GM19438 (cell line): ENCODE data around the gene CHN1.

Experiments
- ATAC-seq: cut with Tn5 transposase; IDR thresholded peaks from one replicate; pipeline ENCODE4 v1.9.1; 2021; ENCODE audit warnings: low read depth; ENCODE audit not compliant: unreplicated experiment

CHN1 gene

GRCh38 chr2:174977364-174977763, 27.8 kb downstream of the CHN1 start:
- no peak for ATAC-seq

DNA sequence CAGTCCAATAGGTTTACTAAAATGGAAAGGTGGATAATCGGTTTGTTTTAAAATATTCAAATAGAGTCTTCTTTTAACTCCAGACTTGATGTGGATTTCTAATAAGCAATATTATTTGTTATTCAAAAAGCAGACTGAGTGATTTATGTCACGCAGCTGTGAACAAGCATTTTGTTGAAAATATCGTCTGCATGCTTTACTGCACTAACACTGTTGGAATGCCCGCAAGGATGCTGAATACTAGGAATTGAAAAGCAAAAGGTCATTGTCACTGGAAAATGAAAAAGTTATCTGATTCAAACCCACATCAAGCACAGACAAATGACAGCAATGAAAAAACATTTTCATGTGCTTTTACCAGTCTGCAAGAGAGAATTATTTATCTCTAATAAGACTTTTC, 31.1 kb downstream of the CHN1 start:
- ATAC-seq, result no peak

- ATAC-seq, result no peak
Measured at GRCh38 chr2:174972924-174973323, 32.3 kb downstream of the CHN1 start.

DNA sequence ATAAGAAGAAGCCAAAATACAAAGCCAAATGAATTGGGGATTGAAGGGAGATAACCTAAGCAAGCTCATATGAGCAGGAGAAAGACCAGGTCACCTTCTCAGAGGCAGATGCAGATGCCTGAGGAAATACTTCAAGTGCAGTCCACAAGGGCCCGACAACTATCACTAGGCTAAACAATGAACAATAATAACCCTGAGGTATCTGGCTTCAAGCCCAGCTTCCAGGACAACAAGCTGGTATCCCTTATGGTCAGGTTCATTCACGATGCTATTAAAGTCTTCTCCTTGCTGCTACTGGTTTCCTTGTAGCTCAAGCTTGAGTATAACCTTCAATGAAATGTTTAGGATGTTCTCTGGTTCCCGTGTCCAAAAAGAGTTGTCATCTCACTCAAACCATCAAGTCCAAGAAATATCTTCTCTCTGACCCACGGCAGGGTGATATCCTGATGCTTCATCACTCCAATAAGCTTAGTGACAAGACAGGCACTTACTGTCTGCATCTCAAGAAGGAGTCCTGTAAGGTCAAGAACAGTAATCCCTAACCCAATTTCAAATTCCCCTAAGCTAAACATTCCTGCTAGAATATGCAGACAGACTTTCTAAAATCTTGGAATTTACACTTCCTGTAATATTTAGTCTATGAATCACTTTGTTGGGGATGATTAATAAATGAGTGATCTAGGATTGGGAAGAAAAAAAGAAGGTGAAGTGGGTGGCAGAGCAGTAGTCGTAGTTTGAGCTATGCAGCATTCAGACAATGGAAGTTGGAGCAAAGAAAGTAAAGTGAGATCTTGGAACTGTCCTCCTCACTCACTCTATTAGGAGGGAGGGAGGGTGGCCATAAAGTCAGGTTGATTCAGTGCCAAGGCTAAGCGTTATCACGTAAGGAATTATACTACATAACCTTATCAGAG, 33.1 kb downstream of the CHN1 start:
- no peak for ATAC-seq

DNA sequence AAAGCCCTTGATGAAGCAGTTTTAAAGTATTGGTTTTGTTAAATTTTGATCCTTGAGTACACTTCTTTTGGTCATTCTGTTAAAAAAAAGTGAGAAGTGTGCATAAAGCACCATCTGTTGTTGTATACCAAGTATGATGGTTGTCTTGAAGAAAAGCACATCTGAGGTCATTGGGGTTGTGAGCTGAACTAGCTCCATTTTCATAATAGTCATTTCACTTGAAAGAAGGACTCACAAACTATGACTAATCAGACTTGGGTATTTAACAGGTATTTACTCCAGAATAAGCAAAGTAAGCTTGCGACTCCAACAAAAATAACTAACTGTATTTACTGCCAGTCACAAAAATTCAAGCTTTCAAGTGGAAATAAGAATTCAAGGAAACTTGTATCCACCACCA, 35.1 kb downstream of the CHN1 start:
- ATAC-seq, result no peak

GRCh38 chr2:174969091-174969734, 36.0 kb downstream of the CHN1 start:
- no peak for ATAC-seq

- no peak for ATAC-seq
Measured at GRCh38 chr2:174967691-174968260, 37.4 kb downstream of the CHN1 start.

GRCh38 chr2:174967086-174967485, 38.1 kb downstream of the CHN1 start:
- no peak for ATAC-seq

DNA sequence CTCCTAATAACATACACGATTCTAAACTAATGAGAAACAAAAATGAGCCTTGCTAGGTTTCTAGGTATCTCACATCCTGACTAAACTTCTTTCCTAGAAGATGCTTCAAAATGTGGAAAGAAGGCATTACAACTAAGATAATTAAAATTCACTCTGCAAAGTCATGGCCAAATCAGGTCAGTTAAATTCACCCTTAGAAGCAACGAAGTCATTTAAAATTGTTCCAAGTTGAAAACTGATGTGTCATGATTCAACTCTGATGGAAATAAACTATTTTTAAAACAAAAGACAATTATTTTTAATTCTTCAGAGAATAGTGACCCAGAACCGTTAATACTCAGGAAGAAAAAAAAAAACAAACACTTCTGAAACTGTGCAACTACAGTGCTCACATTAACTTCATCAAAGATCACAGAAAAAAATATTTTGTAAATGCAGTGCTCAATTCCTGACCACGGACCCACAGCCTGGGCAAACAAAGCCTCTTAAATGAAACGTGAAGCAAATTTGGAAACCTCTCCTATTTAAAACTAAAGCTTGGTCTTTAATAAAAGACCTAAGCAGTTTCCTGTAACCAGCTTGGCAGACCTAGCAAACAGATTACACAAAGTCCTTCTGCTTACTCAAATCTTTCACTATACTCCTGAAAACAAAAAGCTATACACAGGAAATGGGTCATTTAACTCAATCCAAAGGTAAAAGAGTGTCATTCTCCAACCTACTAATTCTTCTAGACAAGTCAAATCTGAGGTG, 39.0 kb downstream of the CHN1 start:
- no peak for ATAC-seq

- ATAC-seq, result no peak
Measured at GRCh38 chr2:174965551-174965950, 39.6 kb downstream of the CHN1 start.

DNA sequence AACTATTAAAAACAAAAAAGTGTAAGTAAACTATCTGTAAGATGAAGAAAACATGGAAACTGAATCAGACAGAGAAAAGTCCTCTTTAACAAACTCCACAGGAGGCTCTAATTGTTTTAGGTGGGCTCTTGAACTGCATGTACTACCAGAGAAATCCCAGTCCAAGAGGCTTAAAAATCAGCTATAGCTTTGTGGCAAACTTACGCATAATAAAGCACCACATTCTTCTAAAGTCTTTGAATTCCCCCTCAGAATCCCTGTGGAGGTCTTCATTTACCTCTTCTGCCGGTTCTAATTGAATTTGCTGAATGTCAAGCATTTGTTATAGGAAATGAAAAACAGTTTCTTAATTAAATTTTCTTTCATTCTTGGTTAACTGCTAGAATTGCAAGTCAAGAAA, 40.8 kb downstream of the CHN1 start:
- no peak for ATAC-seq

DNA sequence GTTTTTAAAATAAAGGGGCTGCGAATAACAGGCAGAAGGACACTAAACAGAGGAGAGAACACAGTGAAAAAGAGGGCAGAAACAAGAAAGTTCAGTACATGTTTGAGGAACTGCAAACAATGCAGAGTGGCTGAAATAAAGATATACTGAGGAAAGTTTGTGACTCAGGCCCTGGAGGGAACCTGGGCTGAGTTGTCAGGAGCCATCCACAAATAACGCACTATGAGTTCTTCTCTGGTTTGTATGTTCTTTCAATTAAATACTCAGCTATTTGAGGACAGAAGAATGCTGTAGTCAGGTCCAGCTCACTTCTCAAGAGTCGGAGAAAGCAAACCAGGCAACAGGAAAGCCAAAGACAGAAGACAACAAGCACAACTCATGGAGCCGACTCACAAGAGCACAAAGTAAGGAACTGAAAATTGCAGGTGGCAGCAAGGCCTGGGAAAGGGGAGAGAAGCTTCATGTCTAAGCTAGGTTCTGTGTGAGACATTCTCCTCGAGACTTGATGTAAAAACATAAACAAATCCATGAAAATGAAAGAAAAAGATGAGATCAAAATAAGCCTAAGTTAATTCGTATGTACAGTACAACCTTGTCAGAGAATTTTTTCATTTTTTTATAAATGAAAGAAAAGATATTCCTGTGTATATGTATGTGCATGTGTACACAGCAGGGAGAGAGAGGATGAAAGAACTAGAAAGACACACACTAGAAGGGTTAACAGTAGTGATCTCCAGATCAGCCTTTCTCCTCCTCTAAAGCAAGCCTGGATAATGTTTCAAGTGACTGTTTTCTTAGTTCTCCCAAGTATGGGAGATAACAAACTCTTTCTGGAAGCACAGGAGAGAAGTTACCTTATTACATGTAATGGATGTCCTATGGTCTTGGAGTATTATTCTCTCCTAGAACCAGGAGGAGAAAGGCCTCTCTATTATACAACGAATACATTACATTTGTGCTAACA, 41.5 kb downstream of the CHN1 start:
- no peak for ATAC-seq

DNA sequence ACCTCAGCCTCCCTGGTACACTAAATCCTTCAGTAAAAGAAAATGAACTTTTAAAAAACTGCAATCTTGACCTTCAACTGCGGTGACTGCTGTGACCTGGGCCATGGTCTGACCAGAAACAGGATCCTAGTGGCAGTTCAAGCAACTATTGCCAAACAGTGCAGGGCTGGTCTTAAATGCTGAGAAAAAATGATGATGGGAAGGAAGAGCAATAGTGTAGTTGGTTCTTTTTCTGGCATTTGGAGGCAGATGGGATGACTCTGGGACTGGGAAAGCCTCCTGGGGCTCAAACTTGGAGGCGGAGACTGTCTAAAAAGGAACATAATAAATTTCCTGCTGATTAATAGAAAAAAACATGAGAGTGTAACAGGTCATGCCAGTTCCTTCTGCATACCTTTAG, 45.4 kb downstream of the CHN1 start:
- no peak for ATAC-seq

DNA sequence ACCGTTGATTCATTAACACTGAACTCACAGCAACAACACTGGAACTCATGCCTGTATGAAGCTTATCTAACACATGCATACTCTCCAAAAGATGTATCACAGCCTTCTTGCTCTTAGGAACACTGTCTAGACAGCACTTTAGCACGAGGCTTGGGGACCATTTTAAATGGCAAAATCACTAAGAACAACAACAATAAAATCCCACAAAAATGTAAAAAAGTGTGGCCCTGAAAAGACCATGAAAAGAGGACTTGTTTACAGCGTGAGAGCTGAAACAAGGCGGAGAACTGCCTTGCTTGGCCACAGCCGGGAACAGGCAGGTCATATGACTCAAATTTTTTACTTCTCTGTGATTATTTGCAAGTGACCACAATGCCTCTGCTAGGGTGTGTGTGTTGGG, 48.1 kb downstream of the CHN1 start:
- ATAC-seq, result no peak

DNA sequence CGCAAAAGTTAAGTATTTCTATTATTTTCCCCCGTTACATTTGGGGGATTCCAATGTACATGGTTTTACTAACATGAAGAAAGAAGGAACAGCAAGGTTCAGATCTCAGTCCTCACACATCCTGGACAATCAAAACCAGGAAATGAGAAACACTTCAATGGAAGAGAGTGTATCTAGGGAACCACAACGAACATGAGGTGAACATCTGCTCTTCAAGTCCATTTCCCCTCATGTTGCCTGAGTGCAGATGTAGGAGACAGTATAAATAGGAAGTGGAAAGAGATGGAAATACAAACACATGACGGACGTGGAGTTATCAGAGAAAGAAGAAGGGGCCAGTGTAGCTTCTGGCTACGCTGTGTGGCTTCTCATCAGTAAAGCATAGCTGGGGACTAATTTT, 52.6 kb downstream of the CHN1 start:
- no peak for ATAC-seq

DNA sequence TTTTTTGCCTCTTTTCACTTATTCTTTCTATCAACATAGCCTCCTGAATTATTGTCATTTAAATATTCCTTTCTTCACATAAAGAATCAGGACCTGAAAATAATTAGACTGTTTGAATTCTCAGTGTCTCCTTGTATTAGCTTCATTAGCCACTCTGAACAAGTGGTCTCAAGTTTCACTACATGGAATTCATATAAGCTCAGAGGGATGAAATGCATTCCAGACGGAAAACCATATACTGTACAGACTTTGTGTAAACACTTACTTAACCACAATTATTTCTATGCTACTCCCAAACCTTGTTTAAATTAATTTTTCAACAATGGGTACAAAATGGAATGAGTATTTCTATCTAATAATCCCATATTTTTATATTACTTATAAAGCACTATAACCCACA, 53.4 kb downstream of the CHN1 start:
- no peak for ATAC-seq

DNA sequence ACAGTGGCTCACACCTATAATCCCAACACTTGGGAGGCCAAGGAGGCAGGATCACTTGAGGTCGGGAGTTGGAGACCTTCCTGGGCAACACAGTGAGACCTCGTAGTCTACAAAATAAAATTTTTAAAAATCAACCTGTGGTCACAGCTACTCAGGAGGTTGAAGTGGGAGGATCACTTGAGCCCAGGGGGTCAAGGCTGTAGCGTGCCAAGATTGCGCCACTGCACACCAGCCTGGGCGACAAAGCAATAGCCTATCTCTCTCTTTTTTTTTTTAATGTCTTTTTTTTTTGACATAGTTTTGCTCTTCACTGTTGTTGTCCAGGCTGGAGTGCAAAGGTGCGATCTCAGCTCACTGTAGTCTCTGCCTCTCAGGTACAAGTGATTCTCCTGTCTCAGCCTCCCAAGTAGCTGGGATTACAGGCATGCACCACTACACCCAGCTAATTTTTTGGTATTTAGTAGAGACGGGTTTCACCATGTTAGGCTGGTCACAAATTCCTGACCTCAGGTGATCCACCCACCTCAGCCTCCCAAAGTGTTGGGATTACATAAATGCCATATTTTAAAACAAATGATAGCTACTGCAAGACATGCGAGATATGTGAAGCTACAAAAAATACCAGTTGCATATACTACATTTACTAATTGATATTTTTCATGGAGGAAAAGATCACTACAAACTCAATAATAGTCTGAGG, 55.0 kb downstream of the CHN1 start:
- no peak for ATAC-seq

GRCh38 chr2:174945601-174946260, 59.5 kb downstream of the CHN1 start:
- no peak for ATAC-seq

GRCh38 chr2:174939046-174939445, 66.1 kb downstream of the CHN1 start:
- no peak for ATAC-seq
